Neural cell (in vitro differentiated cells): ENCODE measurements around the gene WIPF2. TPM values are rescaled to one million over a fixed set of nuclear protein-coding genes. Genes with fewer than 3 reads are reported as not detected.

Experiments
- H2AFZ ChIP-seq: fragments of 200-600, 300-800 bp; sonication (generic), shearing (Covaris generic); 2 replicates; pipeline ENCODE4 v1.6.0; 2014; ENCODE audit warnings: low read depth, mild to moderate bottlenecking, antibody characterized with exemption, low read length, moderate library complexity
- H3F3A ChIP-seq: fragments of 200-600 bp; shearing (Covaris generic); 2 replicates; pipeline ENCODE4 v1.6.1; 2016; ENCODE audit warnings: mild to moderate bottlenecking, moderate library complexity, mixed read lengths, antibody characterized with exemption, low read length; ENCODE audit not compliant: insufficient read depth, poor library complexity, severe bottlenecking
- H3K27ac ChIP-seq: fragments of 200-600, 300-800 bp; sonication (generic), shearing (Covaris generic); 2 replicates; pipeline ENCODE4 v1.5.1; 2014; ENCODE audit warnings: mild to moderate bottlenecking, low read length, moderate library complexity
- H3K27me3 ChIP-seq: fragments of 300-800, 200-600 bp; sonication (generic), shearing (Covaris generic); 2 replicates; pipeline ENCODE4 v1.6.0; 2014; ENCODE audit warnings: mild to moderate bottlenecking, low read depth, low read length, moderate library complexity; ENCODE audit not compliant: insufficient read depth
- H3K36me3 ChIP-seq: fragments of 300-800, 200-600 bp; sonication (generic), shearing (Covaris generic); 2 replicates; pipeline ENCODE4 v1.5.1; 2014; ENCODE audit warnings: mild to moderate bottlenecking, antibody characterized with exemption, low read length, moderate library complexity; ENCODE audit not compliant: insufficient read depth
- H3K4me2 ChIP-seq: fragments of 300-800, 200-600 bp; sonication (generic), shearing (Covaris generic); 2 replicates; pipeline ENCODE4 v1.6.0; 2014; ENCODE audit warnings: mild to moderate bottlenecking, low read length
- H3K4me3 ChIP-seq: fragments of 300-800, 200-600 bp; sonication (generic), shearing (Covaris generic); 2 replicates; pipeline ENCODE4 v1.5.1; 2014; ENCODE audit warnings: mild to moderate bottlenecking, low read length, moderate library complexity
- H3K79me2 ChIP-seq: fragments of 200-600 bp; shearing (Covaris generic); replicated peaks from 2 replicates; pipeline ENCODE4 v1.6.0; 2014; ENCODE audit warnings: mild to moderate bottlenecking, low read length, moderate library complexity; ENCODE audit not compliant: insufficient read depth
- H3K9ac ChIP-seq: fragments of 300-800, 200-600 bp; sonication (generic), shearing (Covaris generic); 2 replicates; pipeline ENCODE4 v1.6.1; 2016; ENCODE audit warnings: mild to moderate bottlenecking, low read length, mixed read lengths
- H3K9me2 ChIP-seq: fragments of 200-600 bp; shearing (Covaris generic); 2 replicates; pipeline ENCODE4 v1.6.1; 2016; ENCODE audit warnings: mild to moderate bottlenecking, low read length, mixed read lengths; ENCODE audit not compliant: insufficient read depth
- H3K9me3 ChIP-seq: fragments of 200-600, 300-800 bp; sonication (generic), shearing (Covaris generic); 2 replicates; pipeline ENCODE4 v1.6.1; 2016; ENCODE audit warnings: mild to moderate bottlenecking, mixed run types, low read length, moderate library complexity, mixed read lengths
- H4K20me1 ChIP-seq: fragments of 200-600 bp; shearing (Covaris generic); 2 replicates; pipeline ENCODE4 v1.6.1; 2016; ENCODE audit warnings: mild to moderate bottlenecking, mixed run types; ENCODE audit not compliant: insufficient read depth
- EP300 ChIP-seq: fragments of 450-650 bp; conservative IDR thresholded peaks from 2 replicates; pipeline ENCODE4 v1.6.1; 2014; ENCODE audit warnings: antibody characterized with exemption, mild to moderate bottlenecking, moderate library complexity; ENCODE audit not compliant: poor library complexity, severe bottlenecking
- EZH2 ChIP-seq: fragments of 200-600, 300-800 bp; shearing (Covaris generic), sonication (generic); IDR thresholded peaks from 2 replicates; pipeline ENCODE4 v1.6.1; 2014; ENCODE audit warnings: antibody characterized with exemption, low read length, borderline replicate concordance, mild to moderate bottlenecking; ENCODE audit not compliant: insufficient read depth, poor library complexity, severe bottlenecking
- MXI1 ChIP-seq: fragments of 450-650 bp; conservative IDR thresholded peaks from 2 replicates; pipeline ENCODE4 v1.6.1; 2014; ENCODE audit warnings: antibody characterized with exemption, mild to moderate bottlenecking; ENCODE audit not compliant: poor library complexity, severe bottlenecking
- POLR2AphosphoS5 ChIP-seq: IDR thresholded peaks from 2 replicates; pipeline ENCODE4 v1.6.1; 2012
- RAD21 ChIP-seq: fragments of 450-650 bp; conservative IDR thresholded peaks from 2 replicates; pipeline ENCODE4 v1.6.1; 2014; ENCODE audit warnings: antibody characterized with exemption, mild to moderate bottlenecking, moderate library complexity
- SMC3 ChIP-seq: fragments of 450-650 bp; conservative IDR thresholded peaks from 2 replicates; pipeline ENCODE4 v1.6.1; 2014; ENCODE audit warnings: antibody characterized with exemption, mild to moderate bottlenecking, moderate library complexity; ENCODE audit not compliant: poor library complexity
- TAF1 ChIP-seq: IDR thresholded peaks from 2 replicates; pipeline ENCODE4 v1.6.1; 2012; ENCODE audit warnings: low read depth
- polyA plus RNA-seq: library from polyadenylated mRNA; depleted of rRNA; stranded (reverse); fragments of >200 nt; gene quantifications from 2 replicates; pipeline ENCODE4 v1.2.3, GENCODE V29; 2014
- TF ChIP-seq, protein P1 (sequence below): IDR thresholded peaks from 2 replicates; pipeline ENCODE4 v1.6.1; 2012; ENCODE audit warnings: borderline replicate concordance
- TF ChIP-seq, protein P2 (sequence below): fragments of 450-650 bp; IDR thresholded peaks from 2 replicates; pipeline ENCODE4 v1.5.1; 2014; ENCODE audit warnings: antibody characterized with exemption, mild to moderate bottlenecking, moderate library complexity; ENCODE audit not compliant: poor library complexity, severe bottlenecking

The WIPF2 gene
- polyA plus RNA-seq, 1 donor from 2014 or later: 11.5 TPM

DNA sequence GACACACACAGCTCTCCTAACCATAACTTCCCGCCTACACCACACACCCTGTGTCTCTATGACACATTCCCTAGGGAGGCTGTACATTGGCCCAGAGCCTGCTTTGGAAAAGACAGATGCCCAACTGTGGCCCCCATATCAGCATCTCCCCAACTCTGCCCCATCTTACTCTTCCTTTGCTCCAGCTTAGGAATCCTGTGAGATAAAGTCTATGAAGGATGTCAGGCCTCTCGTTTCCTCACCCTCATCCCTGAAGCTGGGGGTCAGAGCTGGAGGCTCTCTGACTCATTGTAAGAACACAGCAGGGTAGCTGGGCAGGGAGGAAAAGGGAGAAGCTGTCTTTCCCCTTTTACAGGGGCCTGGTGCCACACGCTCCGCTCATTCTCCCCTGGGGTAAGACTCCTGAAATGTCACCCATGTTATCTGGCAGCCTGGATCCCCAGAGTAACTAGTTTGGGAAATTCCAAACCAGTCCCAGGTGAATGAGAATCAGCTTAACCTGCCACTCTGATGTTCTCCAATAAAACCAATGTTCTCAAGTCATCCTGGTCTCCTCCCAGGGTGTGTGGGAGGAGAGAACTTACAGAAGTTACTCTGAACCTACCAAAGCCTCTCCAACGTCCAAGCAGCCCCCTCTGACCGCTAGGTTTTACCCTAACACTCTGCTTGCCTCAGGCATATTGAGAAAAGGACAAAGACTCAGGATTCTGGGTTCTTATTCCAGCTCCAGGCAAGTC is 39.0 kb upstream of the WIPF2 start:
- no peak overlapping the region for H3K27ac ChIP-seq

DNA sequence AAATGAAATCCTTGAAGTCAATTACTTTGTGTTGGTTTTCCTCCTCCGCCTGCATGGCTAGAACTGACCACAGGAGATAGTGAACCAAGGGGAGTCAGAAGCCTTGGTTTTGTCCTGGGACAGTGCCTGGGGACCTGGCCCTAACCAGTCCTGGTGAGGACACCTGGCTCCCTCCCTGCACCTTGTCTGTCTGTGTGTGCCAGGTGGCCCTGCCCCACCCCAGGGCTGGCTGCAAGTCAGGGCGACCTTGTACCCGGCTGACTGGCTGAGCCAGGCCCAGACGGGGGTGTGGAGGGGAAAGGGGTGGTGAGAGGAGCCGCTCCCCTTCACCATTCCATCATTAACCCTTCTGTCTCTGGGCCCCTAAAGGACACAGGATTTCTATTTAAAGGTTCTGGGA is 38.4 kb upstream of the WIPF2 start:
- H3K27ac ChIP-seq: no peak overlapping the region
- H3K27me3 ChIP-seq: no peaks in the 10 kb centered on the region
- no peaks in the 10 kb centered on the region for H4K20me1 ChIP-seq
- TF ChIP-seq SMC3 (no peak), MXI1 (no peak), EZH2 (no peak)
- TF ChIP-seq, protein P1, sequence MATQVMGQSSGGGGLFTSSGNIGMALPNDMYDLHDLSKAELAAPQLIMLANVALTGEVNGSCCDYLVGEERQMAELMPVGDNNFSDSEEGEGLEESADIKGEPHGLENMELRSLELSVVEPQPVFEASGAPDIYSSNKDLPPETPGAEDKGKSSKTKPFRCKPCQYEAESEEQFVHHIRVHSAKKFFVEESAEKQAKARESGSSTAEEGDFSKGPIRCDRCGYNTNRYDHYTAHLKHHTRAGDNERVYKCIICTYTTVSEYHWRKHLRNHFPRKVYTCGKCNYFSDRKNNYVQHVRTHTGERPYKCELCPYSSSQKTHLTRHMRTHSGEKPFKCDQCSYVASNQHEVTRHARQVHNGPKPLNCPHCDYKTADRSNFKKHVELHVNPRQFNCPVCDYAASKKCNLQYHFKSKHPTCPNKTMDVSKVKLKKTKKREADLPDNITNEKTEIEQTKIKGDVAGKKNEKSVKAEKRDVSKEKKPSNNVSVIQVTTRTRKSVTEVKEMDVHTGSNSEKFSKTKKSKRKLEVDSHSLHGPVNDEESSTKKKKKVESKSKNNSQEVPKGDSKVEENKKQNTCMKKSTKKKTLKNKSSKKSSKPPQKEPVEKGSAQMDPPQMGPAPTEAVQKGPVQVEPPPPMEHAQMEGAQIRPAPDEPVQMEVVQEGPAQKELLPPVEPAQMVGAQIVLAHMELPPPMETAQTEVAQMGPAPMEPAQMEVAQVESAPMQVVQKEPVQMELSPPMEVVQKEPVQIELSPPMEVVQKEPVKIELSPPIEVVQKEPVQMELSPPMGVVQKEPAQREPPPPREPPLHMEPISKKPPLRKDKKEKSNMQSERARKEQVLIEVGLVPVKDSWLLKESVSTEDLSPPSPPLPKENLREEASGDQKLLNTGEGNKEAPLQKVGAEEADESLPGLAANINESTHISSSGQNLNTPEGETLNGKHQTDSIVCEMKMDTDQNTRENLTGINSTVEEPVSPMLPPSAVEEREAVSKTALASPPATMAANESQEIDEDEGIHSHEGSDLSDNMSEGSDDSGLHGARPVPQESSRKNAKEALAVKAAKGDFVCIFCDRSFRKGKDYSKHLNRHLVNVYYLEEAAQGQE: no peak
- no peaks in the 10 kb centered on the region for H3K79me2 ChIP-seq
- no peak overlapping the region for H2AFZ ChIP-seq
- H3K9me3 ChIP-seq: no peaks in the 10 kb centered on the region
- no peaks in the 10 kb centered on the region for H3K36me3 ChIP-seq
- no peak overlapping the region for H3K9ac ChIP-seq
- H3F3A ChIP-seq: no peaks in the 10 kb centered on the region
- H3K4me3 ChIP-seq: no peak overlapping the region
- no peak overlapping the region for H3K4me2 ChIP-seq
- H3K9me2 ChIP-seq: no peaks in the 10 kb centered on the region

More for the DNA sequence above, 39.0 kb upstream of the WIPF2 start:
- Histone ChIP-seq H3F3A (no peaks in the 10 kb centered on the region), H3K9ac (no peak overlapping the region), H3K27me3 (no peaks in the 10 kb centered on the region), H3K79me2 (no peaks in the 10 kb centered on the region), H3K4me2 (no peak overlapping the region), H3K36me3 (no peaks in the 10 kb centered on the region), H3K4me3 (no peak overlapping the region), H3K9me2 (no peaks in the 10 kb centered on the region), H4K20me1 (no peaks in the 10 kb centered on the region), H2AFZ (no peak overlapping the region), H3K9me3 (no peaks in the 10 kb centered on the region)
- TF ChIP-seq MXI1 (no peak), RAD21 (no peak), EZH2 (no peak), EP300 (no peak), POLR2AphosphoS5 (no peak), SMC3 (no peak), TAF1 (no peak)
- TF ChIP-seq, protein P1: no peak
- TF ChIP-seq, protein P2, sequence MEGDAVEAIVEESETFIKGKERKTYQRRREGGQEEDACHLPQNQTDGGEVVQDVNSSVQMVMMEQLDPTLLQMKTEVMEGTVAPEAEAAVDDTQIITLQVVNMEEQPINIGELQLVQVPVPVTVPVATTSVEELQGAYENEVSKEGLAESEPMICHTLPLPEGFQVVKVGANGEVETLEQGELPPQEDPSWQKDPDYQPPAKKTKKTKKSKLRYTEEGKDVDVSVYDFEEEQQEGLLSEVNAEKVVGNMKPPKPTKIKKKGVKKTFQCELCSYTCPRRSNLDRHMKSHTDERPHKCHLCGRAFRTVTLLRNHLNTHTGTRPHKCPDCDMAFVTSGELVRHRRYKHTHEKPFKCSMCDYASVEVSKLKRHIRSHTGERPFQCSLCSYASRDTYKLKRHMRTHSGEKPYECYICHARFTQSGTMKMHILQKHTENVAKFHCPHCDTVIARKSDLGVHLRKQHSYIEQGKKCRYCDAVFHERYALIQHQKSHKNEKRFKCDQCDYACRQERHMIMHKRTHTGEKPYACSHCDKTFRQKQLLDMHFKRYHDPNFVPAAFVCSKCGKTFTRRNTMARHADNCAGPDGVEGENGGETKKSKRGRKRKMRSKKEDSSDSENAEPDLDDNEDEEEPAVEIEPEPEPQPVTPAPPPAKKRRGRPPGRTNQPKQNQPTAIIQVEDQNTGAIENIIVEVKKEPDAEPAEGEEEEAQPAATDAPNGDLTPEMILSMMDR: no peak
